Measurements from ENCODE around the gene GNA12.

DNA sequence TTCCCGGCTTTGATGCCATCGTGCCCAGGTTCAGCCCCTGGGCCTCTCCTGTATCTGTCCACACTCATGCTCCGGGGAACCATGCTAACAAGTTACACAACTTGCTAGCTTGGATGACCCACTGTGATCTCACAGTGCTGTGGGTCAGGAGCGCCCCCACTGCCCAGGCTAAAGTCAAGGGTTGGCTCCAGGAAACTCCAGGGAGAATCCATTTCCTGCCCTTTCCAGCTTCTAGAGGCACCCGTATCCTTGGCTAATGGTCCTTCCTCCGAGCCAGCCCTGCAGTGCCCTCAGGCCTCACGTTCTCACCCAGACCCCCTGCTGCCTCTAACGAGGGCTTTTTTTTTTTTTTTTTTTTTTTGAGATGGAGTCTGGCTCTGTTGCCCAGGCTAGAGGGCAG is 136.6 kb downstream of the GNA12 start:
- TF ChIP-seq, protein P1, sequence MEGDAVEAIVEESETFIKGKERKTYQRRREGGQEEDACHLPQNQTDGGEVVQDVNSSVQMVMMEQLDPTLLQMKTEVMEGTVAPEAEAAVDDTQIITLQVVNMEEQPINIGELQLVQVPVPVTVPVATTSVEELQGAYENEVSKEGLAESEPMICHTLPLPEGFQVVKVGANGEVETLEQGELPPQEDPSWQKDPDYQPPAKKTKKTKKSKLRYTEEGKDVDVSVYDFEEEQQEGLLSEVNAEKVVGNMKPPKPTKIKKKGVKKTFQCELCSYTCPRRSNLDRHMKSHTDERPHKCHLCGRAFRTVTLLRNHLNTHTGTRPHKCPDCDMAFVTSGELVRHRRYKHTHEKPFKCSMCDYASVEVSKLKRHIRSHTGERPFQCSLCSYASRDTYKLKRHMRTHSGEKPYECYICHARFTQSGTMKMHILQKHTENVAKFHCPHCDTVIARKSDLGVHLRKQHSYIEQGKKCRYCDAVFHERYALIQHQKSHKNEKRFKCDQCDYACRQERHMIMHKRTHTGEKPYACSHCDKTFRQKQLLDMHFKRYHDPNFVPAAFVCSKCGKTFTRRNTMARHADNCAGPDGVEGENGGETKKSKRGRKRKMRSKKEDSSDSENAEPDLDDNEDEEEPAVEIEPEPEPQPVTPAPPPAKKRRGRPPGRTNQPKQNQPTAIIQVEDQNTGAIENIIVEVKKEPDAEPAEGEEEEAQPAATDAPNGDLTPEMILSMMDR (IDR thresholded peaks at IDR 0.05; ENCODE audit: insufficient read depth, low read length, poor library complexity, severe bottlenecking), result no peak
- TF ChIP-seq EZH2phosphoT487 (conservative IDR thresholded peaks at IDR 0.05; ENCODE audit: low read length), result no peak

All from SU-DHL-6 (cell line).